ENCODE data around the gene AGTPBP1. TPM values are rescaled to one million over a fixed set of nuclear protein-coding genes. Genes with fewer than 3 reads are reported as not detected.

AGTPBP1 gene
- total and polyA plus RNA-seq, 9 of the 15 experiments (the other 6 are each of a cell fraction or from before 2014, with no cell fraction given), result 1.4 to 7.9 (median 4.6) TPM

DNA sequence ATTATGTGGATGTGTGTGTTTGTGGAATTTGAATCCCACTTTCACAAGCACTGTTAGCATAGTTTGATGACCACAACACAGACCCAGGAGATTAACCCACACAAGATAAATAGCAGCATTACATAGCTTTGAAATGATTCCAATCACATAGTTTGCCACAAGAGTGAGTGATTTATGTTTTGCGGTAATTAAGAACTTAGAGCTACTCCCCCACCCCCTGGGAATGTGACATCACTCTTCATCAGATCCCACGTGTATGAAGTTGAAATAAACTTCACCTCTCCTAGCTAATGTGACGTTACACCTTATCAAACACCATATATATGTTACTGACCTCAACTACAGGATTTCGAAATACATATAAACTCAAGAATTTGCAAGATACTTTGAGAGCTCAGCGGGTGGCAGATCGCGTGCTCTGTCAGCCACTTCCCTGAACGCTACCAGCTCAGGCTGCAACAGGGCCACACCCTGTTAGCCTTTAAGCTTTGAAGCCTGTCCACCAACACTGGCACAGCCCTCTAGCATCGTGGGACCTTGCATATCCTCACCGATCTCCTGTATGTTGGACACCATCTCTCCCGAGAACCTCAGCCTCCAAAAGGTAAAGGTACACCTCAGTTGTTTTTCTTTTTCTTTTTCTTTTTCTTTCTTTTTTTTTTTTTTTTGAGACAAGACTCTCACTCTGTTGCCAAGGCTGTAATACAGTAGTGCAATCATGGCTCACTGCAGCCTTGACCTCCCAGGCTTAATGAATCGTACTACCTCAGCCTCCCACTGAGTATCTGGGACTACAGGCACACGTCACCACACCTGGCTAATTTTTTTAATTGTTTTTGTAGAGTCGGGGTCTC is 1.7 kb upstream of the AGTPBP1 start:
- Histone ChIP-seq H3K27me3 (ENCODE audit: control insufficient read depth in 2 of 2, insufficient read depth in 2 of 2, low read length in 2 of 2) (peaks cover 0 to 6% of the 10 kb centered on the region in 2 experiments; a peak in 1 of 5 replicates), H3K4me2 (ENCODE audit: insufficient read depth, low read length) (peak overlapping the region; percentile 38; the same call in 1 of the 2 replicates), H3K79me2 (ENCODE audit: control insufficient read depth, insufficient read depth, low read length) (peaks cover 6% of the 10 kb centered on the region; the same call in 2 of the 3 replicates), H3K36me3 (ENCODE audit: control insufficient read depth, insufficient read depth, low read length) (no peaks in the 10 kb centered on the region), H3K4me3 (no peak overlapping the region), H3K9ac (ENCODE audit: insufficient read depth in 1 of 2, low read depth in 2 of 2, low read length in 2 of 2) (no peak overlapping the region), H3K27ac (ENCODE audit: extremely low read depth, low read depth, low read length) (no peak overlapping the region), H2AFZ (ENCODE audit: low read depth, low read length) (peak overlapping the region; percentile 61; the same call in 1 of the 2 replicates), H4K20me1 (replicated peaks; ENCODE audit: control insufficient read depth, insufficient read depth, low read length) (no peaks in the 10 kb centered on the region), H3K4me1 (replicated peaks in 1 of 2; ENCODE audit: control insufficient read depth in 2 of 2, insufficient read depth in 2 of 2, low read length in 2 of 2) (peaks cover 6 to 7% of the 10 kb centered on the region in 2 experiments; a peak in 4 of 5 replicates), H3K9me3 (replicated peaks; ENCODE audit: control insufficient read depth, insufficient read depth, low read depth, low read length) (no peaks in the 10 kb centered on the region), H3K9me1 (ENCODE audit: control insufficient read depth, insufficient read depth, low read length) (no peaks in the 10 kb centered on the region)
- WGBS (ENCODE audit: insufficient coverage, low coverage, missing lambda C conversion rate), result 5% methylated on average over 13 of the region's 14 CpGs
- ATAC-seq, result no peak
- in situ Hi-C loops (cut with MboI) (no loop called here), intact Hi-C loops (cut with micrococcal nuclease) (no loop called here)
- peak; percentile 11 to 37 (median 13) for DNase-seq (ENCODE audit: extremely low read depth in 1 of 4, low spot score in 3 of 4)
- CTCF ChIA-PET (ENCODE audit: low intra/inter-chr PET ratio), result no interaction called here
- POLR2A ChIA-PET, result interaction anchor here (0.6 kb wide), 1 partner anchor 96 kb away, joined by 3 read pairs; no protein-coding TSS in a partner anchor
- BruUV-seq (replicated peaks), result no TSS peak
- FAIRE-seq, result peak; percentile 32
- no peak for TF ChIP-seq GABPA (tag; conservative IDR thresholded peaks at IDR 0.05; ENCODE audit: low read depth)
- TF ChIP-seq ATF1 (CRISPR knock-in tag; IDR thresholded peaks at IDR 0.05), result no peak
- TF ChIP-seq ATF1 (tag; IDR thresholded peaks at IDR 0.05), result peak; percentile 76
- peak; percentile 29; the same call in 1 of the 2 replicates for TF ChIP-seq ARID1B (IDR thresholded peaks at IDR 0.05)
- TF ChIP-seq CEBPB (tag; IDR thresholded peaks at IDR 0.05), result peak; percentile 53
- TF ChIP-seq ADNP (tag; IDR thresholded peaks at IDR 0.05), result no peak
- TF ChIP-seq, protein P1, sequence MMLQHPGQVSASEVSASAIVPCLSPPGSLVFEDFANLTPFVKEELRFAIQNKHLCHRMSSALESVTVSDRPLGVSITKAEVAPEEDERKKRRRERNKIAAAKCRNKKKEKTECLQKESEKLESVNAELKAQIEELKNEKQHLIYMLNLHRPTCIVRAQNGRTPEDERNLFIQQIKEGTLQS (IDR thresholded peaks at IDR 0.05), result peak; percentile 63
- TF ChIP-seq, protein P1 (CRISPR knock-in tag; conservative IDR thresholded peaks at IDR 0.05), result no peak
- TF ChIP-seq LEF1 (IDR thresholded peaks at IDR 0.05), result peak; percentile 47; the same call in 1 of the 2 replicates
- TF ChIP-seq, protein P2, sequence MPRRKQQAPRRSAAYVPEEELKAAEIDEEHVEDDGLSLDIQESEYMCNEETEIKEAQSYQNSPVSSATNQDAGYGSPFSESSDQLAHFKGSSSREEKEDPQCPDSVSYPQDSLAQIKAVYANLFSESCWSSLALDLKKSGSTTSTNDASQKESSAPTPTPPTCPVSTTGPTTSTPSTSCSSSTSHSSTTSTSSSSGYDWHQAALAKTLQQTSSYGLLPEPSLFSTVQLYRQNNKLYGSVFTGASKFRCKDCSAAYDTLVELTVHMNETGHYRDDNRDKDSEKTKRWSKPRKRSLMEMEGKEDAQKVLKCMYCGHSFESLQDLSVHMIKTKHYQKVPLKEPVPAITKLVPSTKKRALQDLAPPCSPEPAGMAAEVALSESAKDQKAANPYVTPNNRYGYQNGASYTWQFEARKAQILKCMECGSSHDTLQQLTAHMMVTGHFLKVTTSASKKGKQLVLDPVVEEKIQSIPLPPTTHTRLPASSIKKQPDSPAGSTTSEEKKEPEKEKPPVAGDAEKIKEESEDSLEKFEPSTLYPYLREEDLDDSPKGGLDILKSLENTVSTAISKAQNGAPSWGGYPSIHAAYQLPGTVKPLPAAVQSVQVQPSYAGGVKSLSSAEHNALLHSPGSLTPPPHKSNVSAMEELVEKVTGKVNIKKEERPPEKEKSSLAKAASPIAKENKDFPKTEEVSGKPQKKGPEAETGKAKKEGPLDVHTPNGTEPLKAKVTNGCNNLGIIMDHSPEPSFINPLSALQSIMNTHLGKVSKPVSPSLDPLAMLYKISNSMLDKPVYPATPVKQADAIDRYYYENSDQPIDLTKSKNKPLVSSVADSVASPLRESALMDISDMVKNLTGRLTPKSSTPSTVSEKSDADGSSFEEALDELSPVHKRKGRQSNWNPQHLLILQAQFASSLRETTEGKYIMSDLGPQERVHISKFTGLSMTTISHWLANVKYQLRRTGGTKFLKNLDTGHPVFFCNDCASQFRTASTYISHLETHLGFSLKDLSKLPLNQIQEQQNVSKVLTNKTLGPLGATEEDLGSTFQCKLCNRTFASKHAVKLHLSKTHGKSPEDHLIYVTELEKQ (CRISPR knock-in tag; IDR thresholded peaks at IDR 0.05), result no peak
- TF ChIP-seq MYBL2 (IDR thresholded peaks at IDR 0.05; ENCODE audit: low read depth), result no peak
- no peak for TF ChIP-seq MYBL2 (CRISPR knock-in tag; IDR thresholded peaks at IDR 0.05; ENCODE audit: borderline replicate concordance)
- peak; percentile 50; the same call in 1 of the 2 replicates for TF ChIP-seq CREB1 (IDR thresholded peaks at IDR 0.05)
- TF ChIP-seq CREB1 (CRISPR knock-in tag; IDR thresholded peaks at IDR 0.05), result no peak
- TF ChIP-seq GTF2F1 (IDR thresholded peaks at IDR 0.05; ENCODE audit: low read depth, low read length), result no peak
- no peak for TF ChIP-seq CBFA2T3 (IDR thresholded peaks at IDR 0.05)
- TF ChIP-seq HNRNPLL (IDR thresholded peaks at IDR 0.05; ENCODE audit: low read depth, low read length, poor library complexity, severe bottlenecking), result no peak
- peak; percentile 78 for TF ChIP-seq ATF7 (IDR thresholded peaks at IDR 0.05)
- 0 out of 2 replicates have a peak, but pooled peaks have one; percentile 11 for TF ChIP-seq EP400 (IDR thresholded peaks at IDR 0.05)
- no peak for TF ChIP-seq SETDB1 (IDR thresholded peaks at IDR 0.05; ENCODE audit: low read length)
- no peak for TF ChIP-seq ZNF324 (CRISPR knock-in tag; IDR thresholded peaks at IDR 0.05)

Data from K562 (cell line).